SW 1271 (cell line): ENCODE measurements around the gene IRF2.

Experiments used
- DNase-seq, 2 experiments: peaks; one replicate each; lab custom pipeline; 2025; lab: John Stamatoyannopoulos, UW

Gene IRF2

GRCh38 chr4:184450743-184451535 lies 23.4 kb downstream of the IRF2 start:
- DNase-seq, result no peak

- no peak for DNase-seq
These were observed 24.3 kb downstream of the IRF2 start for GRCh38 chr4:184450045-184450444.

- no peak for DNase-seq
These were observed 25.5 kb downstream of the IRF2 start for GRCh38 chr4:184448821-184449220.

- no peak for DNase-seq
These were observed 26.2 kb downstream of the IRF2 start for GRCh38 chr4:184448141-184448540.

- DNase-seq, result no peak
These were observed 26.7 kb downstream of the IRF2 start for GRCh38 chr4:184447664-184448063.

GRCh38 chr4:184446132-184446658 lies 28.2 kb downstream of the IRF2 start:
- DNase-seq, result no peak

- no peak for DNase-seq
These were observed 29.4 kb downstream of the IRF2 start for GRCh38 chr4:184444953-184445309.

GRCh38 chr4:184444215-184444952 lies 30.0 kb downstream of the IRF2 start:
- DNase-seq, result no peak

- no peak for DNase-seq
These were observed 31.0 kb downstream of the IRF2 start for GRCh38 chr4:184443318-184443717.

GRCh38 chr4:184442314-184442635 lies 32.1 kb downstream of the IRF2 start:
- no peak for DNase-seq

GRCh38 chr4:184441461-184442313 lies 32.7 kb downstream of the IRF2 start:
- no peak for DNase-seq

GRCh38 chr4:184440595-184441358 lies 33.6 kb downstream of the IRF2 start:
- DNase-seq, result no peak

- DNase-seq, result no peak
These were observed 34.3 kb downstream of the IRF2 start for GRCh38 chr4:184439856-184440594.

GRCh38 chr4:184439386-184439785 lies 35.0 kb downstream of the IRF2 start:
- no peak for DNase-seq

GRCh38 chr4:184438375-184438774 lies 36.0 kb downstream of the IRF2 start:
- DNase-seq, result no peak

- no peak for DNase-seq
These were observed 36.6 kb downstream of the IRF2 start for GRCh38 chr4:184437565-184438265.

GRCh38 chr4:184434501-184435066 lies 39.8 kb downstream of the IRF2 start:
- DNase-seq, result no peak

GRCh38 chr4:184434021-184434420 lies 40.3 kb downstream of the IRF2 start:
- no peak for DNase-seq

GRCh38 chr4:184433258-184433892 lies 41.0 kb downstream of the IRF2 start:
- DNase-seq, result no peak
